COR-L47 (cell line): ENCODE measurements around the gene MYO9B.
A peak's percentile ranks its signal among the peaks of the same experiment; 100 is the strongest.
"Not testable (repeated sequence)": the region's sequence is repeated elsewhere in the genome, so short reads cannot be mapped to it uniquely, and the experiment has no call there.

Source experiments
- DNase-seq: peaks from one replicate; lab custom pipeline; 2025; lab: John Stamatoyannopoulos, UW

MYO9B gene

GRCh38 chr19:17184371-17184841 lies 108.8 kb downstream of the MYO9B start:
- no peak for DNase-seq

DNA sequence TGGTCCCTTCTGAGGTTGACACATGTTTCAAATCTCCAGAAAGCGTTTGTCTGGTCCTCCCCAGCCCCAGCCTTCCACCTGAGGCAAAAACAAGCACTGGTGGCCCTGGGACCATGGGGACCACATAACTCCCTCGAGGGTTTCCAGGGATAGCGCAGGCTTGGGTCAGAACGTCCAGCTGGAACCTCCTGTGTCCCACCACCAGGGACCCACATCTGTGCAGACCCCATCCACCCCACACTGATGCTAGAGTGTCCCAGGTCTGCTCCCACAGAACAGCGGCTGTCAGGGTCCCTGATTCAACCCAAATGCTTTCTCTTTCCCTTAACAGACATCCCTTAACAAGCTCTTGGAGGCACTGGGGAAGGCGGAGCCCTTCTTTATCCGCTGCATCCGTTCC lies 110.0 kb downstream of the MYO9B start:
- DNase-seq, result no peak

- not testable (repeated sequence) for DNase-seq
These were observed 116.2 kb downstream of the MYO9B start for GRCh38 chr19:17191736-17192135.

DNA sequence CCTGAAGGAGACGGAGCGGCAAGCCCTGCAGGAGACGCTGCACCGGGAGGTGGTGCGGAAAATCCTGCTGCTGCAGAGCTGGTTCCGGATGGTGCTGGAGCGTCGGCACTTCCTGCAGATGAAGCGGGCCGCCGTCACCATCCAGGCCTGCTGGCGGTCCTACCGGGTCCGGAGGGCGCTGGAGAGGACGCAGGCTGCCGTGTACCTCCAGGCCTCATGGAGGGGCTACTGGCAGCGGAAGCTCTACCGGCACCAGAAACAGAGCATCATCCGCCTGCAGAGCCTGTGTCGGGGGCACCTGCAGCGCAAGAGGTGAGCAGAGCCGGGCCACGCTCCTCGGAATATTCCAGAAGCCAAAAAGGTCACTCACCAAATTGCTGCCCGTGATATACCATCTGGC lies 117.2 kb downstream of the MYO9B start:
- DNase-seq, result no peak

- no peak for DNase-seq
These were observed 119.0 kb downstream of the MYO9B start for GRCh38 chr19:17194608-17195007.

- DNase-seq, result no peak
These were observed 119.5 kb downstream of the MYO9B start for GRCh38 chr19:17195106-17195505.

- no peak for DNase-seq
These were observed 121.0 kb downstream of the MYO9B start for GRCh38 chr19:17196610-17197009.

DNA sequence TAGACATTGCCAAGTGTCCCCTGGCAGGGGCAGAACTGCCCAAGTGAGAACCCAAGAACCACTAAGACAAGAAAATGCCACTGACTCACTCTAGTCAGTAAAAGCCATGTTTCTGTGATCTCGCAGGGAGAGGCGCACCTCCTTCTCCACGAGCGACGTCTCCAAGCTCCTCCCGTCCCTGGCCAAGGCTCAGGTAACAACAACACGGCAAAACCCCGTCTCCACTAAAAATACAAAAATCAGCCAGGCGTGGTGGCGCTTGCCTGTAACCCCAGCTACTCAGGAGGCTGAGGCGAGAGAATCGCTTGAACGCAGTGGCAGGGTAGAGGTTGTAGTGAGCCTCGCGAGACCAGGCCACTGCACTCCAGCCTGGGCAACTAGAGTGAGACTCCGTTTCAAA lies 122.1 kb downstream of the MYO9B start:
- DNase-seq, result no peak

- no peak for DNase-seq
These were observed 125.0 kb downstream of the MYO9B start for GRCh38 chr19:17200408-17201079.

DNA sequence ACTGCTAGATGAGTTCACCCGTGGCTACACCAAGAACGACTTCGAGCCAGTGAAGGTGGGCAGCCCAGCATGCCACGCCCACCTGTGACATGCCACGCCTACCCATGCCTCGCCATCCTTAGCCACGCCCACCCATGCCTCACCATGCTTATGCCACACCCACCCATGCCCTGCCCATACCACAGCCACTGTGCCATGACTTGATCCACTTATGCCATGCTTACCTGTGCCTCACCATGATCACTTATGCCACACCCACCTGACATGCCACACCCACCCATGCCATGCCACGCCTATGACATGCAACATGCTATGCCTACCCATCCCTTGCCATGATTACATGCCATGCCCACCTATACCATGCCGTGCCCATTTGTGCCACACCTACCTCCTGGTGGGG lies 126.7 kb downstream of the MYO9B start:
- DNase-seq, result no peak

GRCh38 chr19:17202713-17203112 lies 127.1 kb downstream of the MYO9B start:
- DNase-seq, result no peak

GRCh38 chr19:17205237-17206140 lies 129.9 kb downstream of the MYO9B start:
- DNase-seq, result peak; percentile 25

GRCh38 chr19:17206736-17207581 lies 131.4 kb downstream of the MYO9B start:
- DNase-seq, result no peak

- DNase-seq, result no peak
These were observed 133.8 kb downstream of the MYO9B start for GRCh38 chr19:17209126-17210036.

DNA sequence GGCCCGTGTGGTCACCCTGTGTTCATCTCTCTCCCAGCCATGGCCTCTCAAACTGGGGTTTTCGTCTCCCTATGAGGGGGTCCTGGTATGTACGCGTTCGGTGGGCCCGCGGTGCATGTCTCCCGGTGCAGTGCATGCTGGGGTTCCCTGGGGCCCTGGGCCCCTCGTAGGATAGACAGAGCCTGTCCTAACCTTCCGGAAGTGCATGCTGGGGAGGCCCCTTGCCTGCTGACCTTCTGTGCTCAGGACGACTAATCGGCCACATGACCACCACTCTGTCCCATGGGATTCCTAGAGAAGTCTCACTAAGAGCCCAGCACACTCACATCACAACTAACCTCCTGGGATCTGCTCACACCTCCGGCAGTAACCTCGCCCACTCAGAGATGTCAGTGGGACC lies 134.7 kb downstream of the MYO9B start:
- no peak for DNase-seq

DNA sequence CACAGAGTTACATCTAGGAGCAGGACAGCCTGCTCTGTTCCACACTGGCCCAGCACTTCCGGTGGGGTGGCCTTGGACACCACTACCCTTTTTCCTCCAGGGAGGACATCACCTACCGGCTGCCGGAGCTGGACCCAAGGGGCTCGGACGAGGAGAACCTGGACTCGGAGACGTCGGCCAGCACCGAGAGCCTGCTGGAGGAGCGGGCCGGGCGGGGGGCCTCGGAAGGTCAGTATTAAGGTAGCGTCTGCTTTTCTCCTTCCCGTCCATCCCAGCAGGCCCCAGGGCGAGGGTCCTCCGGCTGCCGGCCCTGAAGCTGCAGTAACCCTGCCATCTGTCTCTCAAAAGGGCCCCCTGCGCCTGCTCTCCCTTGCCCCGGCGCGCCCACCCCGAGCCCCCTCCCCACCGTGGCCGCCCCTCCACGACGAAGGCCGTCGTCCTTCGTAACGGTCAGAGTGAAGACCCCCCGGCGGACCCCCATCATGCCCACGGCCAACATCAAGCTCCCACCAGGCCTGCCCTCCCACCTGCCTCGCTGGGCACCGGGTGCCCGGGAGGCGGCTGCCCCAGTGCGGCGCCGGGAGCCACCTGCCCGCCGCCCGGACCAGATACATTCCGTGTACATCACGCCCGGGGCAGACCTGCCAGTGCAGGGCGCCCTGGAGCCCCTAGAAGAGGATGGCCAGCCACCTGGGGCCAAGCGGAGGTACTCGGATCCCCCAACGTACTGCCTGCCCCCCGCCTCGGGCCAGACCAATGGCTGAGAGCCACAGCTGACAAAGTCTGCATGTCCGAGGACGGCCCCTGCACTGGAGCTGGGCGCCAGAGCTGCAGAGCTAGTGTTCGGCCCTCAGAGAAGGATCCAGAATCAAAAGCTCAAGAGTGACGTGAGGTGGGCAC lies 136.2 kb downstream of the MYO9B start:
- DNase-seq, result no peak

- DNase-seq, result no peak
These were observed 137.8 kb downstream of the MYO9B start for GRCh38 chr19:17213334-17213733.

DNA sequence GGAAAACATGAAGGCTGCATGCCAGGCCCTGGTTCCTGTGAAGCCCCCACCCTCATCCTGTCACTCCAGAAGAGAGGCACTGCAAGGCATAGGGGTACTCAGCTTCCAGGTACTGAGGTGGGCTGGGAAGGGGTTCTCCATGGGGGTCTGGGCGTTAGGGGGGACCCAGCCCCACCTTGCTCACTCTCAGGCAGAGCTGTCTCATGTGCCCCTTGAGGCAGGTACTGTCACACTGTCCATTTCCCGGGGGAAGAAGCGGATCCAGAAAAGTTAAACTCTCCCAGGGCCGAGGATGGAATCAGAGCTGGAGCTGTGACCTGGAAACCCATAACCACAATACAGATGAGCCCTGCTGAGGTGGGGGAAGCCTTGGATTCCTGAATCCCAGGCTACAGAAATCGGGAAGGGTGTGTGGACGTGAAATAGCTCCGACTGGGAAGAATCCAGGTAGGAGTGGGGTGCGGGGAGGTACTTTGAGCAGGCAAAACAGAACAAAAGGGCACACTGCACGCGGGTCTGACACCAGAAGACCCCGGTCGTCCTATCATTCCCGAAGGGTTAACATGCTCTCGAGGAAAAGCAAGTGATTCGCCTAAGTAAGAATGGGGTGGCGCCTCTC lies 139.0 kb downstream of the MYO9B start:
- peak; percentile 39 for DNase-seq

DNA sequence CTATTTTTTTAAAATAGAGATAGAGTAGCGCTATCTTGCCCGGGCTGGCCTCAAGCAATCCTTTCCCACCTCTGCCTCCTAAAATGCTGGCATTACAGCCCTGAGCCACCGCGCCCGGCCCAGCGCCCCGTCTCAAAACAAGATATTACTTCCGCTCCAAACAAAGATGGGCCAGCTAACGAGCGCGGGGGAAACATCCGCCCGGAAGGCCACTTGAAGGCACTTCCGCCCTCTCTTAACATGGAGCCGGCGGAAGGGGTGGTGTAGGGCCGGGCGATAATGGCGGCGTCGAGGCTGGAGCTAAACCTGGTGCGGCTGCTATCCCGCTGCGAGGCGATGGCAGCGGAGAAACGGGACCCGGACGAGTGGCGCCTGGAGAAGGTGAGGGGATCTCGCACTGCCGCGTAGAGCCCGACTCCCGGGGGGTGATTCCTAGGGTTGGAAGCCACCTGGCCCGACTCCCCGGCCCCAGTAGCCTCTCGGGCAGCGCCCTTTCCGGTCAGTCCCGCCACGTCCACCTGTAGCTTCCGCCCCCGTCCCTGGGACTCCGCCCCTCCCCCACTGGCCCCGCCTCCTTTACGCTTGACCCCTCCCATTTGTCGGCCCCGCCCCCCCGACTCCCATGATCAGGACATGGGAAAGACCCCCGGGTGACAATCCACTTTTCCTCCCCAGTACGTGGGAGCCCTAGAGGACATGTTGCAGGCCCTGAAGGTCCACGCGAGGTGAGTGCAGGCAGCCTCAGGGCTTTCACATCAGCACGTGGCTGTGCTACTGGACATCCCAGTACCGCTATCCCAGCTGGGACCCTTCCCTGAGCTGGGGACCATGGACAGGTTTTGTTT lies 139.8 kb downstream of the MYO9B start, which contains the start of gene USE1:
TSS of gene USE1 (plus strand) at position 231 of the 845 bp plus-strand sequence. CDS start at position 280, 49 bp downstream.
- peak; percentile 95 for DNase-seq
